HG03432 (cell line): Measurements from ENCODE around the gene DNAJA1.
"Not testable (repeated sequence)": the region's sequence is repeated elsewhere in the genome, so short reads cannot be mapped to it uniquely, and the experiment has no call there.

Source experiments
- ATAC-seq: cut with Tn5 transposase; IDR thresholded peaks from one replicate; pipeline ENCODE4 v1.9.1; 2021; ENCODE audit warnings: mild to moderate bottlenecking, moderate library complexity; ENCODE audit not compliant: unreplicated experiment

DNAJA1 gene

GRCh38 chr9:33080534-33080933 is 55.5 kb downstream of the DNAJA1 start:
- no peak for ATAC-seq

DNA sequence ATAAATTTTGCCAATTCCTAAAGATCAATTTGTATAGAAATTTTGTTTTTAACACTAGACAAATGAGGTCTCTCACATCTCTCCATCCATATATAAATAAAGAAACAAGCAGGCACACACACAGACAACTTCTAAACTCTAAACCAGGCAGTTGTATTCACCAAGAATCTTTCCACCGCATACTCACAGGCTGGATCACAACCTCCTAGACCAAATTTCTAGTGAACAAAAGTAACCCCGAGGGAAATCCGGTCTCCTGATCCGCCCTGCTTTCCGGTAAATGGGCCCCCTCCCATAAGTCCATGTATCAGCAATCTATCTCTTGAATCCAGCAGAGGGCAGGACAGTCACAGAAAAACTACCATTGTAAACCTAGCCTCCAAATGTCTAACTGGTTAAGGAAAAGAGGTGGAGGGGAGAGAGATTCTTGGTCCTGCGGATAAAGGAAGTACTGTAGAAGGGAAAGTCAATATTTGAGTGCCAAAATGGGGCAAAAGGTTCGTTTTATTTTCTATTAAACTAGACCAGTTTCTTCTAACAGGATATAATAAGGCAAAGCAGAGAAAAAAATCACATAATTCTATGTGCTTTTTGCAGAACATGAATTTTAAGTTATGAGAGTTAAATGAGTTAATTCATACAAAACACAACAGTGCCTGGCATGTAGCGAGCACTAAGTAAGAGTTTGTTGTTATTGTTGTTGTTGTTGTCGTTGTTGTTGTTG is 56.2 kb downstream of the DNAJA1 start:
- ATAC-seq: peak; percentile 50

GRCh38 chr9:33082128-33082527 is 57.1 kb downstream of the DNAJA1 start:
- no peak for ATAC-seq

DNA sequence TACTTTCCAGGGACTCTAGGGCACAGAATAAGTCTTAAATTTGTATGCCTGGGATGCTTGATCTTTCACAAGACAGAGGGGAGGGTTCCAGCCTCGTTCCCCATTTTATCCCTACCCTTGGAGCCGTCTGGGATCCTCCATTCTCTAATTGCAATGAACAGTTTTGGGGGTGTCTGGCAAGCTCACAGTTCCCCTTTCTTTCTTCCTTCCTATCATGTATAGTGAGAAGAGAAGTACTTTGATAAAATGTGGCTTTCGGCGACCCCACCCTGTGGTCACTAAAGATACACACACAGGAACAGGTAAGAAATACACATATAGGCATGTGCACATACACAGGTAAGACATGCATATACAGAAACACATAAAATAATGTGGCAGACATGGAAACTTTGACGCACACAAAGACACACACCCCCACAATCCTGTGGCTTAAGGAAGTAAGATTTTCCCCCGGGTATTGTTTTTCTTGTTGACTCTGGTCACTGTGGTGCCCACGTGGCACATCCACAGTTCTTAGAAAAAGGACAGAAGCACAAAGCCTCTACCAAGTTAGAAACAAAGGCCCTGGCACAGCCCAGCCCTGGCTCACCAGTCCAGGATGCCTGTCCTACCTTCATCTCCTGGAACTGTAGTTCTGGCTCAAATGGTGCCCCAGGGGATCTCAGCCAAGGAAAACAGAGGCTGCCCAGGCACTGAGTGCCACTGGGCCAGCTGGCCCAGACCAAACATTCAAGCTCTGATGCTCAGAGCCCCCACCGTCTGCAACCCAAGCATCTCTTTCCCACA is 57.7 kb downstream of the DNAJA1 start:
- ATAC-seq: no peak

DNA sequence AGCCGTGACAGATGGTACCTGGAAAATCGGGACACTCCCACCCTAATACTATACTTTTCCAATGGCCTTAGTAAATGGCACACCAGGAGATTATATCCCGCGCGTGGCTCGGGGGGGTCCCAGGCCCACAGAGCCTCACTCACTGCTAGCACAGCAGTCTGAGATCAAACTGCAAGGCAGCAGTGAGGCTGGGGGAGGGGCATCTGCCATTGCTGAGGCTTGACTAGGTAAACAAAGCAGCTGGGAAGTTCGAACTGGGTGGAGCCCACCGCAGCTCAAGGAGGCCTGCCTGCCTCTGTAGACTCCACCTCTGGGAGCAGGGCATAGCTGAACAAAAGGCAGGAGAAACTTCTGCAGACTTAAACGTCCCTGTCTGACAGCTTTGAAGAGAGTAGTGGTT is 60.6 kb downstream of the DNAJA1 start:
- not testable (repeated sequence) for ATAC-seq
